ENCODE data around the gene UBE4B. TPM values are rescaled to one million over a fixed set of nuclear protein-coding genes. Genes with fewer than 3 reads are reported as not detected.

The UBE4B gene
- total RNA-seq, 1 donor, result 73.1 TPM

DNA sequence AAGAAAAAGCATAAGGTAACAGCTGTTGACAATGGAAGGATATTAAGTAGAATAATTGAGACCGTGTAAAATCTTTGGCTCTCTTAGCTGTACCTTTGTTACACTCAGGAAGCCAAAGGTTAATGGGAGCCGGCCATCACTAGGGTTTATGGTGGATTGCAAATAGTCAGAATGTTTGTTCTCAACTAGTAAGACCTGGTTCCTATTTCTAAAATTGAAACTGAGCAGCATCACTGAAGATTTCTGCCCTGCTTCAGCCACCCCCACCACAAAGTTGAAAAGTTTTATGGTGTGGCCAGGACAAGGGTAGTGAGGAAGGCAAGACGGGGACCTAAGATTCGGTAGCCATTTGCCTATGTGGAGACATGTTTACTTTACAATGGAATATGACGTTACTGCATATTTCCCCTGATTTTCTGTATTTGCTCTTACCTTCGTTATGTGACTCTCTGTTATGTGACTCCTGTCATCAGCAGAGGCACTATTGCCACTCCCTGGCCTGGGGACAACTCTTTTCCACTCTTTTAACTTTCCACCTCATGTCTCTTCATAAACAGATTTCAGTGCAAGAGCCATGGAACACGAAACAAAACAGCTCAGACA, 136.3 kb downstream of the UBE4B start:
- no peak overlapping the region for H3K4me3 ChIP-seq (ENCODE audit: insufficient read depth, low read length)
- H3K27me3 ChIP-seq (ENCODE audit: insufficient read depth, low read length), result no peaks in the 10 kb centered on the region
- no peak overlapping the region for H3K4me2 ChIP-seq (ENCODE audit: insufficient read depth, low read length)
- no peaks in the 10 kb centered on the region for H3K79me2 ChIP-seq (ENCODE audit: insufficient read depth, low read length)
- no peak overlapping the region for H3K27ac ChIP-seq (ENCODE audit: low read depth, low read length)
- DNase-seq (ENCODE audit: insufficient read length, low spot score, missing footprints), result no peak
- no peaks in the 10 kb centered on the region for H3K9me3 ChIP-seq (ENCODE audit: low read depth, low read length)
- H3K36me3 ChIP-seq (ENCODE audit: insufficient read depth, low read length), result peaks cover 41% of the 10 kb centered on the region
- TF ChIP-seq, protein P1, sequence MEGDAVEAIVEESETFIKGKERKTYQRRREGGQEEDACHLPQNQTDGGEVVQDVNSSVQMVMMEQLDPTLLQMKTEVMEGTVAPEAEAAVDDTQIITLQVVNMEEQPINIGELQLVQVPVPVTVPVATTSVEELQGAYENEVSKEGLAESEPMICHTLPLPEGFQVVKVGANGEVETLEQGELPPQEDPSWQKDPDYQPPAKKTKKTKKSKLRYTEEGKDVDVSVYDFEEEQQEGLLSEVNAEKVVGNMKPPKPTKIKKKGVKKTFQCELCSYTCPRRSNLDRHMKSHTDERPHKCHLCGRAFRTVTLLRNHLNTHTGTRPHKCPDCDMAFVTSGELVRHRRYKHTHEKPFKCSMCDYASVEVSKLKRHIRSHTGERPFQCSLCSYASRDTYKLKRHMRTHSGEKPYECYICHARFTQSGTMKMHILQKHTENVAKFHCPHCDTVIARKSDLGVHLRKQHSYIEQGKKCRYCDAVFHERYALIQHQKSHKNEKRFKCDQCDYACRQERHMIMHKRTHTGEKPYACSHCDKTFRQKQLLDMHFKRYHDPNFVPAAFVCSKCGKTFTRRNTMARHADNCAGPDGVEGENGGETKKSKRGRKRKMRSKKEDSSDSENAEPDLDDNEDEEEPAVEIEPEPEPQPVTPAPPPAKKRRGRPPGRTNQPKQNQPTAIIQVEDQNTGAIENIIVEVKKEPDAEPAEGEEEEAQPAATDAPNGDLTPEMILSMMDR (IDR thresholded peaks at IDR 0.05; ENCODE audit: extremely low read depth, low read depth, low read length), result no peak
- no peak overlapping the region for H2AFZ ChIP-seq (ENCODE audit: low read length)
- H3K4me1 ChIP-seq (ENCODE audit: insufficient read depth, low read length), result no peaks in the 10 kb centered on the region
- H4K20me1 ChIP-seq (ENCODE audit: insufficient read depth, low read length), result no peaks in the 10 kb centered on the region

DNA sequence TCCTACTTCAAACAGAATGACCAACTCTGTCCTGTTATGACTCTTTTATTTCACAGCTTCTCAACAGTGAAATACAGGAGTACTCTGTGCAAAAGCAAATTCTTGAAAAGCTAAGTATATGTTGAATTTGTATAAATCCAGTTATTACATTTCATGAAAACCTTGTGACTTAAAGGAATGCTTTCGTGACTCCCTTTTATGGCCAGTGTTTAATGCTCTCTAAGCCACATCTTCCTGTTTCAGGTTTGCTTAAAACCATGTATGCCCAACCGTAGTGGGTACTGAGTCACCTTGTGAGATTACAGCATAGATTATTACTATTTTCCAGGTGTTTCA, 137.4 kb downstream of the UBE4B start:
- Histone ChIP-seq H4K20me1 (ENCODE audit: insufficient read depth, low read length) (no peaks in the 10 kb centered on the region), H3K4me3 (ENCODE audit: insufficient read depth, low read length) (no peak overlapping the region), H3K9me3 (ENCODE audit: low read depth, low read length) (no peaks in the 10 kb centered on the region), H3K36me3 (ENCODE audit: insufficient read depth, low read length) (peaks cover 37% of the 10 kb centered on the region), H3K4me1 (ENCODE audit: insufficient read depth, low read length) (no peaks in the 10 kb centered on the region), H3K27me3 (ENCODE audit: insufficient read depth, low read length) (no peaks in the 10 kb centered on the region), H3K27ac (ENCODE audit: low read depth, low read length) (no peak overlapping the region), H3K79me2 (ENCODE audit: insufficient read depth, low read length) (no peaks in the 10 kb centered on the region), H3K4me2 (ENCODE audit: insufficient read depth, low read length) (no peak overlapping the region), H2AFZ (ENCODE audit: low read length) (no peak overlapping the region)
- TF ChIP-seq, protein P1 (IDR thresholded peaks at IDR 0.05; ENCODE audit: extremely low read depth, low read depth, low read length), result no peak
- DNase-seq (ENCODE audit: insufficient read length, low spot score, missing footprints), result peak; percentile 38

DNA sequence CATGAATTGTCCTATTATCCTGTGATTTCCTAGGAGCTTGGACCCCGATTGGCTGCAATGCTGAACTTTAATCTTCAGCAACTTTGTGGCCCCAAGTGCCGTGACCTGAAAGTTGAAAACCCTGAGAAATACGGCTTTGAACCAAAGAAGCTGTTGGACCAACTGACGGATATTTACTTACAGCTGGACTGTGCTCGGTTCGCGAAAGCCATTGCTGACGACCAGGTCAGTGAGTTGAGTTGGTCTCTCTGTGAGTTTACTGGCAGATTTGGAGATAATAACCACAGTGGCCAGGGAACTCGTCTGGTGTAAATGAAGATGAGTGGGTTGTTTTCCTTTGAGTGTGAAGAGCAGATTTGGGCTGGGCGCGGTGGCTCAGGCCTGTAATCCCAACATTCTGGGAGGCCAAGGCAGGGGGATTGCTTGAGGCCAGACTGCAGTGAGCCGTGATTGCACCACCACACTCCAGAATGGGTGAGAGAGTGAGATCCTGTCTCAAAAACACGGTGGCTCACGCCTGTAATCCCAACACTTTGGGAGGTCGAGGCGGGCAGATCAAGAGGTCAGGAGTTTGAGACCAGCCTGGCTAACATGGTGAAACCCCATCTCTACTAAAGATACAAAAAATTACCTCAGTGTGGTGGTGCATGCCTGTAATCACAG, 138.5 kb downstream of the UBE4B start:
- Histone ChIP-seq H3K79me2 (ENCODE audit: insufficient read depth, low read length) (no peaks in the 10 kb centered on the region), H3K27me3 (ENCODE audit: insufficient read depth, low read length) (no peaks in the 10 kb centered on the region), H3K36me3 (ENCODE audit: insufficient read depth, low read length) (peaks cover 28% of the 10 kb centered on the region), H4K20me1 (ENCODE audit: insufficient read depth, low read length) (no peaks in the 10 kb centered on the region), H3K4me2 (ENCODE audit: insufficient read depth, low read length) (no peak overlapping the region), H3K9me3 (ENCODE audit: low read depth, low read length) (no peaks in the 10 kb centered on the region), H3K4me1 (ENCODE audit: insufficient read depth, low read length) (no peaks in the 10 kb centered on the region), H3K4me3 (ENCODE audit: insufficient read depth, low read length) (no peak overlapping the region), H3K27ac (ENCODE audit: low read depth, low read length) (no peak overlapping the region), H2AFZ (ENCODE audit: low read length) (no peak overlapping the region)
- TF ChIP-seq, protein P1 (IDR thresholded peaks at IDR 0.05; ENCODE audit: extremely low read depth, low read depth, low read length), result no peak
- no peak for DNase-seq (ENCODE audit: insufficient read length, low spot score, missing footprints)

DNA sequence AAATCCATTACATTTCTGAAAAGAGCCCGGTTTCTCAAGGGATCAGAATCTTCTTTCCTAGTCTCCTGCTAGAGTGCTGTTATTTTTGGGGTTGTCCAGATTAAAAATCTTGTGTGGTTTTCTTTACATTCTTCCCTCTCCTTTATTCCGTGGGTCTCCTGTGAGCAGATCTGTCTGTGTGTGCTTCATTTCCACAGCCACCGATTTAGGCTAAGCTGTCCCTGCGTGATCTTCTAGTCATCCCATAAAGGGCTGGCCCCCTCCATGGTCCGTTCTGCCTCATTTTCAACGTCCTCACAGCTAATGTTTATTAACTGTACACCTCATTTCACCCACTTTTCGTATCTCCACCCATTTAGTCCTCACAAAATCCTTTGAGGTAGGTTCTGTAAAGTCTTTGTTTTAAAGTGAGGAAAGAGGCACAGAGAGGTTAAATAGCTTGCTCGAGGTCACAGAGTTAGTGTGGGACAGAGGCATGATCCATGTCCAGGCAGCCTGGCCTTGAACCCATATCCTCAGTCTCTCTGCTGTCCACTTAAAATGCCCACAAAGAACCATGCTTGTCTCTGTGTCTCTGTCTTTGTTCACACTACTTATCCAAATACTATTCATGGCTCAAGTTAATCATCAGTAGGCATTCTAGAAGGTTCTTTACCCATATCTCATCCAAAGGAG, 139.4 kb downstream of the UBE4B start:
- no peak overlapping the region for H2AFZ ChIP-seq (ENCODE audit: low read length)
- no peaks in the 10 kb centered on the region for H3K79me2 ChIP-seq (ENCODE audit: insufficient read depth, low read length)
- H4K20me1 ChIP-seq (ENCODE audit: insufficient read depth, low read length), result no peaks in the 10 kb centered on the region
- H3K4me3 ChIP-seq (ENCODE audit: insufficient read depth, low read length), result no peak overlapping the region
- no peak overlapping the region for H3K27ac ChIP-seq (ENCODE audit: low read depth, low read length)
- H3K4me2 ChIP-seq (ENCODE audit: insufficient read depth, low read length), result no peak overlapping the region
- TF ChIP-seq, protein P1 (IDR thresholded peaks at IDR 0.05; ENCODE audit: extremely low read depth, low read depth, low read length), result no peak
- peaks cover 26% of the 10 kb centered on the region for H3K36me3 ChIP-seq (ENCODE audit: insufficient read depth, low read length)
- H3K4me1 ChIP-seq (ENCODE audit: insufficient read depth, low read length), result no peaks in the 10 kb centered on the region
- H3K9me3 ChIP-seq (ENCODE audit: low read depth, low read length), result no peaks in the 10 kb centered on the region
- DNase-seq (ENCODE audit: insufficient read length, low spot score, missing footprints), result no peak
- no peaks in the 10 kb centered on the region for H3K27me3 ChIP-seq (ENCODE audit: insufficient read depth, low read length)

Data from osteoblast (primary cell).